IPS-NIHi7 (cell line): ENCODE measurements around the gene PXT1.
A peak's percentile ranks its signal among the peaks of the same experiment; 100 is the strongest.

Source experiments
- DNase-seq: peaks from one replicate; pipeline ENCODE4 v3.0.0; 2012; ENCODE audit warnings: mixed read lengths; ENCODE audit errors: extremely low spot score

PXT1 gene

GRCh38 chr6:36346486-36347273, 96.0 kb downstream of the PXT1 start:
- no peak for DNase-seq

- DNase-seq: no peak
Measured at GRCh38 chr6:36345681-36346466, 96.8 kb downstream of the PXT1 start.

- DNase-seq: no peak
Measured at GRCh38 chr6:36343109-36343680, 99.5 kb downstream of the PXT1 start.

GRCh38 chr6:36340618-36341454, 101.8 kb downstream of the PXT1 start:
- peak; percentile 81 for DNase-seq
